ENCODE measurements around the gene SLC22A7. TPM values are rescaled to one million over a fixed set of nuclear protein-coding genes. Genes with fewer than 3 reads are reported as not detected.

The SLC22A7 gene
- total RNA-seq, 1 experiment from 2014 or later, result not detected

GRCh38 chr6:43291708-43292107 is 6.4 kb upstream of the SLC22A7 start:
- Histone ChIP-seq H2AK5ac (ENCODE audit: insufficient read length, low read length) (no peak overlapping the region), H3K4ac (ENCODE audit: low read depth, low read length) (no peak overlapping the region), H3K14ac (ENCODE audit: insufficient read depth, low read length) (no peak overlapping the region), H4K5ac (ENCODE audit: insufficient read length, low read depth, low read length) (no peak overlapping the region), H3K9me3 (ENCODE audit: control insufficient read depth, low read depth, low read length) (no peaks in the 10 kb centered on the region), H3K9ac (ENCODE audit: extremely low read depth, insufficient read length, low read length) (no peak overlapping the region), H3K4me1 (ENCODE audit: insufficient read depth, low read length) (no peaks in the 10 kb centered on the region), H3K23me2 (ENCODE audit: insufficient read length, low read depth, low read length, poor library complexity, severe bottlenecking) (no peaks in the 10 kb centered on the region), H2BK15ac (ENCODE audit: low read depth, low read length) (no peak overlapping the region), H3K79me2 (ENCODE audit: insufficient read depth, low read length) (no peaks in the 10 kb centered on the region), H2BK120ac (ENCODE audit: low read depth, low read length, poor library complexity, severe bottlenecking) (no peak overlapping the region), H3K23ac (ENCODE audit: insufficient read length, low read depth, low read length) (no peak overlapping the region), H2BK12ac (ENCODE audit: insufficient read length, low read depth, low read length) (no peak overlapping the region), H3T11ph (ENCODE audit: low read length) (no peak overlapping the region), H4K20me1 (ENCODE audit: control insufficient read depth, insufficient read depth, insufficient read length) (peaks cover 4% of the 10 kb centered on the region), H2BK20ac (ENCODE audit: low read depth, low read length, poor library complexity, severe bottlenecking) (no peak overlapping the region), H3K27ac (ENCODE audit: insufficient read length, low read depth, low read length) (no peak overlapping the region), H2BK5ac (ENCODE audit: insufficient read length, low read length) (no peak overlapping the region), H3K79me1 (ENCODE audit: insufficient read depth, low read depth, low read length, poor library complexity, severe bottlenecking) (no peaks in the 10 kb centered on the region), H4K8ac (replicated peaks; ENCODE audit: insufficient read length, low read depth, low read length) (no peak overlapping the region), H3K27me3 (ENCODE audit: insufficient read depth, low read length) (no peaks in the 10 kb centered on the region), H2AFZ (ENCODE audit: low read length) (no peak overlapping the region), H3K18ac (ENCODE audit: insufficient read length, low read depth, low read length) (no peak overlapping the region), H3K56ac (ENCODE audit: insufficient read length, low read depth, low read length) (no peak overlapping the region), H4K91ac (ENCODE audit: insufficient read length, low read depth, low read length) (no peak overlapping the region), H3K4me2 (ENCODE audit: insufficient read depth, insufficient read length, low read length) (no peak overlapping the region)
- peaks cover 13% of the 10 kb centered on the region for H3K27me3 Mint-ChIP-seq (ENCODE audit: low read depth)
- H3K27ac Mint-ChIP-seq, result no peak overlapping the region
- no peak for TF ChIP-seq CTCF (conservative IDR thresholded peaks at IDR 0.05)
- H3K4me1 Mint-ChIP-seq, result peaks cover 10 to 14% of the 10 kb centered on the region in 2 experiments
- no peak for DNase-seq
- no peaks in the 10 kb centered on the region for H3K9me3 Mint-ChIP-seq
- WGBS (ENCODE audit: extremely low coverage, insufficient read length, low lambda C conversion rate), result no CpG with 5 or more reads among the region's 2 CpGs
- no peak overlapping the region for H3K4me3 Mint-ChIP-seq
- no peaks in the 10 kb centered on the region for H3K36me3 Mint-ChIP-seq (ENCODE audit: insufficient read depth in 1 of 3, low read depth in 3 of 3)

Data from H9 (cell line).